Muscle layer of duodenum (tissue), 2 donors: Measurements from ENCODE around the gene CGB2.

Experiments
- H3K27ac ChIP-seq: one replicate; pipeline ENCODE4 v1.7.0; 2013; ENCODE audit warnings: mild to moderate bottlenecking, low read length
- H3K27me3 ChIP-seq: one replicate; pipeline ENCODE4 v1.7.0; 2013; ENCODE audit warnings: low read depth, mild to moderate bottlenecking, control low read depth, low read length
- H3K36me3 ChIP-seq, 2 donors: one replicate each; pipeline ENCODE4 v1.7.0; 2013; ENCODE audit warnings: low read length in 2 of 2, control low read depth in 1 of 2, mild to moderate bottlenecking in 1 of 2; ENCODE audit not compliant: insufficient read depth in 2 of 2, control insufficient read depth in 1 of 2
- H3K4me1 ChIP-seq, 2 donors: one replicate each; pipeline ENCODE4 v1.7.0; 2013; ENCODE audit warnings: low read length in 2 of 2, mild to moderate bottlenecking in 2 of 2, control low read depth in 1 of 2, moderate library complexity in 1 of 2; ENCODE audit not compliant: insufficient read depth in 2 of 2, control insufficient read depth in 1 of 2
- H3K4me3 ChIP-seq, 2 donors: one replicate each; pipeline ENCODE4 v1.7.0; 2013; ENCODE audit warnings: low read length in 2 of 2, low read depth in 1 of 2, mild to moderate bottlenecking in 1 of 2
- H3K9me3 ChIP-seq, 2 donors: one replicate each; pipeline ENCODE4 v1.7.0; 2013; ENCODE audit warnings: low read length in 2 of 2, control low read depth in 1 of 2, mild to moderate bottlenecking in 1 of 2; ENCODE audit not compliant: control insufficient read depth in 1 of 2
- donor health status: healthy.

CGB2 gene

DNA sequence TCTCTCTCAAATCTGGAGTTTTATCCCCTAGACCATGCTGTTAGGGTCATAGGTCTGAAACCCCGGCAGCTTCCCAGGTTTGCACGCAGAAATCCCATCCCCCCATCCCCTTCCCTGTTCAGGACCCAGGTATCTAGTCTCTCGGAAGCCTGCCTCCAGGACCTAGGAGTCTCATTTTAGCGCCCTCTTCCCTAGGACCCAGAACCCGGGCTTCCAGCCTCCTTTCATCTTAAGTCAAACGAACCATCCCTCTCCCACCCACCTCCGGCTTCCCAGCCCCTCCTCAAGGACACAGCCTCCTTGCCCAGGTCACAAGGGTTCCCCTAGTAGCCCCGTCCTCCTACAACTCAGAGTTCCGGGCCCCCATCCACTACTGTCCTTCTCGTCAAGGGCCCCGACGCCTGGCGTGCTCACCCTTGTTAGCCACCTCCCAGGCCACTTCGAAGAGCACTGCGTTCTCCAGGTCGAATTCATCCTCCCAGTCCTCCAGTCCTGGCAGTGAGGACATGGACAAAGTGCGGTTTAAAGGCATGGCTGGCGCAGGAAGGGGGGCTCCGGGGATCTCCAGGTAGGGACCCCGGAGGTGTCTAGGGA lies 39.0 kb upstream of the CGB2 start:
- H3K36me3 ChIP-seq = peaks cover 0 to 19% of the 10 kb centered on the region in 2 donors
- H3K4me1 ChIP-seq = peaks cover 5 to 32% of the 10 kb centered on the region in 2 donors
- H3K4me3 ChIP-seq = peak overlapping the region; percentile 87 to 92
- H3K9me3 ChIP-seq = no peaks in the 10 kb centered on the region
- H3K27ac ChIP-seq = peak overlapping the region; percentile 98
- H3K27me3 ChIP-seq = no peaks in the 10 kb centered on the region

DNA sequence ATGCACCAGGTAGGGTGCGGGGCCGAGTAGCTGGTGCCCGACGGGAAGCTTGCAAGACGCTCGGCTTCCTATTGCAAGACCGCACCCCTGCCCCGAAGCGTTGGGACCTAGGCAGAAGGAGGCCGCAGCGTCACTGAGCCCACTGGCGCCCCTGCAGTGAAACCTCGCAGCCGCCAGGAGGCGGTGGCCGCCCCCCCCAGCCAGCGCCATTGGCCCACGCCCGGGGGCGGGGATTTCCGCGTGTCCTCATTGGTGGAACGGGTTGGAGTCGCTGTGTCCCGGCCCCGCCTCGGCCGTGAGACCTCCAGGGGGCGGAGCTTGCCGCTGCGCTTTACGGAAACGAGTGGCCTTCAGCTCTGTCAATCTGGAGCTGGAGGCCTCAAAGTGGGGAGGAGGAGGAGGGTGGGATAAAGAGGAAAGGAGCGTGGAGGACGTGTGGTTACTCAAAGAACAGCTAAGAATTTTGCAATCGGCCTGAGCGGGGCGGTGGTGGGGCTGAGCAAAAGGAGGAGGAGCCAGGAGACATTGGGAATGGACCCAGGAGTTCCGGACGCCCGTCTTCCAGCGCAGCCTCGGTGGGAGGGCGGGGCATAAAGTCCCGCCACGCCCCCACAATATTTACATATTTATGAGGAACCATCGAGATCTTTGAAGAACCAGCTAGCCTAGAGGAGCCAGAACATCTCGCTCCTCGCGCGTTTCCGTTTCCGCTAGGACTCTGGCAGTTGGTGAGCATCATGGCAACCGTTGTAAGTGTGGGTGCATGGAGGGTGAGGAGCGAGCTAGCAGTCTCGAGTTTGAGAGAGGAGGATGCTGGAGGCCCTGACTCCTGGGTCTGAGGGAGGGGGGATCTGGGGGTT lies 38.3 kb upstream of the CGB2 start, which contains the start of the genes GYS1 and RUVBL2:
Gene GYS1 (minus strand): TSS at position 135 of the 860 bp plus-strand sequence. CDS start 197 bp downstream, outside the sequence.
Gene RUVBL2 (plus strand): TSS at position 713 of the 860 bp plus-strand sequence. CDS start 25 bp downstream, at position 738.
- Histone ChIP-seq H3K27me3 (no peaks in the 10 kb centered on the region), H3K36me3 (peaks cover 0 to 14% of the 10 kb centered on the region in 2 donors), H3K9me3 (no peaks in the 10 kb centered on the region), H3K27ac (peak within 1 kb of the TSS; percentile 98), H3K4me1 (peaks cover 5 to 32% of the 10 kb centered on the region in 2 donors), H3K4me3 (peak within 1 kb of the TSS; percentile 87 to 92)

DNA sequence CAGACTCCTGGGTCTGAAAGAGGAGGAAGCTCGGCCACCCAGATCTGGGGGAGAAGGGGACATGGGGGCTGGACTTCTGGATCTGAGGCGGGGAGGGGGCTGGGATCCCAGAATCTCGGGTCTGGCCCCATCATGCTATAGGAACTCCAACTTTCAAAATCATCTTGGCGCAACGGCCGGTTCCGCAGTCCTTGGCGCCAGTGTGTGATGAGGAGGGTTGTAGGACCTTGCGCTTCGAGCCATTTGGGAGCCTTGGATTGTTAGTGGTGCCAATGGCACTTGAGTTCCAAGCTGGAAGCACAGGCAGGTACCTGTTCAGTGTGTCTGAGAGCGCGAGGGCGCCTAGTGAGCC lies 37.7 kb upstream of the CGB2 start:
- Histone ChIP-seq H3K4me1 (peaks cover 5 to 32% of the 10 kb centered on the region in 2 donors), H3K36me3 (peaks cover 0 to 7% of the 10 kb centered on the region in 2 donors), H3K4me3 (peak overlapping the region; percentile 87 to 92), H3K27me3 (no peaks in the 10 kb centered on the region), H3K9me3 (no peaks in the 10 kb centered on the region), H3K27ac (peak overlapping the region; percentile 90)

DNA sequence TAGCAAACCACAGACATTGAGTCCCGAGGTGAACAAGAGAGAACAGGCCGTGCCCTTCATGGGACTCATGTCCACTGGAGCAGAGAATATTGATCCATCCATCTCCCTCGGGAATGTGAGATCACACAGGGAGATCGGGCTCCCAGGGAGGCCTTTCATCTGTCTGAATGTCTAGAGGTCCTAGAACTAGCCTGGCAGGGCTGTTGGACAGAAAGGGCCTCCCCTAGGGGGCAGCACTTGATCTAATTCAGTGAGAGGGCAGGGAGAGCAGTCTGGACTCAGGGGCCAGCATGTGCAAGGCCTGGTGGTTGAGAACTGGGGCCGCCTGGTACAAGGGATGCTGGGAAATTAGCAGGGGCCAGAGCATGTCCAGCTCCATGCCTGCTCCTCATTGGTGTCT lies 33.7 kb upstream of the CGB2 start:
- no peak overlapping the region for H3K4me3 ChIP-seq
- peaks cover under 1 to 4% of the 10 kb centered on the region in 2 donors for H3K36me3 ChIP-seq
- H3K27me3 ChIP-seq = no peaks in the 10 kb centered on the region
- no peak overlapping the region for H3K27ac ChIP-seq
- H3K4me1 ChIP-seq = peaks cover 0 to 12% of the 10 kb centered on the region in 2 donors
- no peaks in the 10 kb centered on the region for H3K9me3 ChIP-seq

DNA sequence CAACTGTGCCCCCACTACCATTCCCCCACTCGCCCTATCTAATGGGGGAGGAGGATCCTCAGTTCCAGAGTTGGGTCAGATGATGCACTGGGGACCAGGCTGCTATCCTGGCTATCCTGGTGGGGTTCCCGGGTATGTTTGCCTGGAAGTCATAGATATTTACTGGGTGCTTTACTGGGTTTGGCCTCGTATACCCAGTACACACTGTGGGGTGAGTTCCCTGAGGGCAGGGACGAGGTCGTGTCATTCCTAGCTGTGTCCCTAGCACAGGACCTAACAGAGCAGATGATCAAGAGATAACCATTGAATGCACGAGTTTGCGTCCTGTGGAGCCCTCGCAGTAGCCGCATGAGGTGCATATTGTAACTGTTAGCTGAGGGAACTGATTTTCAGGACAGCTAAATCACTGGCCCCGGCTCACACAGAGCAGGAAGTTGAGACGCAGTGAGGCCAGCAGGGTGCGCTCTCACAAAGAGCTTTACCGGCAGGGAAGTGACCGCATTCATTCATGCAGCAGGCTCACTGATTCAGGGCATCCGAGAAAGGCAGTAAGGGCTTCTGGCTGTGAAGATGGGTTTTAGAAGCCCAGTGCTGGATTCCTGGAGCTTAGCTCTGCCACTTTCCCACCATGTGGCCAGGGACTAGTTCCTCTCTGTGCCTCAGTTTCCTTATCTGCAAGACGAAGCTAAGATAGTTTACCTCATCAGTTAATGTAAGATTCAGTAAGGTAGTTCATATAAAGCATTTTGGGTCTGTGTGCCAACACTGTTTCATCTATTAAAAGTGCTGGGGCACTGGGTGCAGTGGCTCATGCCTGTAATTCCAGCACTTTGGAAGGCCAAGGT lies 32.0 kb upstream of the CGB2 start:
- Histone ChIP-seq H3K27ac (no peak overlapping the region), H3K4me3 (no peak overlapping the region), H3K36me3 (peaks cover 8 to 17% of the 10 kb centered on the region in 2 donors), H3K4me1 (peaks cover 0 to 3% of the 10 kb centered on the region in 2 donors), H3K9me3 (no peaks in the 10 kb centered on the region), H3K27me3 (no peaks in the 10 kb centered on the region)

DNA sequence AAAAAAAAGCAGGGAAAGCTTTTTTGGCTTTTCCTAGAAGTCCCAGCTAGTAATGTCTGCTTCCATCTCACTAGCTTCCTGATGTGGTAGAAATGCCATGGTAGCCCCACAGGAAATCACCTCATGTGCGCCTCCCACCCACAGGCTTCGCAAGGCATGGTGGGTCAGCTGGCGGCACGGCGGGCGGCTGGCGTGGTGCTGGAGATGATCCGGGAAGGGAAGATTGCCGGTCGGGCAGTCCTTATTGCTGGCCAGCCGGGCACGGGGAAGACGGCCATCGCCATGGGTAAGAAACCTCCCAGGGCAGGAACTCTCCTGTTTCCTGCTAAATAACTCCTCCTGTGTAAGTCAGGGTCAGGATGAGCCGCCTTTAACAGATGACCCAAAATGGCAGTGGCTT lies 27.6 kb upstream of the CGB2 start:
- H3K36me3 ChIP-seq = peaks cover 31 to 46% of the 10 kb centered on the region in 2 donors
- no peaks in the 10 kb centered on the region for H3K4me1 ChIP-seq
- no peaks in the 10 kb centered on the region for H3K27me3 ChIP-seq
- H3K9me3 ChIP-seq = no peaks in the 10 kb centered on the region
- no peak overlapping the region for H3K4me3 ChIP-seq
- no peak overlapping the region for H3K27ac ChIP-seq

DNA sequence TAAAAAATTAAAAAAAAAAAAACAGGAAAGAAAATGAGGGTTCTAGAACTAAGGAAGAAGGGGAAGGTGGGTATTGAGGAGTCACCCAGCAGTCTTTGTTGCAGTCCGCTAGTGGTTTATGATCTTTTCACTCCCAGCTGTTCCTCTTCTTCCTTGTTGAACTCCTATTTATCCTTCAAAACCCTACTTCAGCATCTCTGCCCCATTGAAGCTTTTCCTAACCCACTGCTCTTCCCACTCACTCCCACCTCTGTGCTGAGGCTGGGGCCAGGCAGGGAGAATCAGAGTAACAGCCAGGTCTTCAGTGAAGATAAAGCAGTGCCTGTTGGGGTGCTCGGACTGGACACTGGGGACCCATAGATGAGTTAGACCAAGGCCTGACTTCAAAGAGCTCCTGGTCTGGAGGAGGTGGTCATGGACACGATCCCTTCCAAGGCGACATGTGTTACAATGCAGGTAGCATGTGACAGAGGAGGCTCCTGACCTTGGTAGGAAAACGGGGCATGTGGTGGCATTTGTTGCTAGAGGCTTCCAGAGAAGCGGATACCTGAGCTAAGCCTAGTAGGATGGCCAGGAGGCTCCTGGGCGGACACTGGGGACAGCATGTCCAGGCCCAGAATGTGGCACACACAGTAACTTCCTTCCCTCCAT lies 26.6 kb upstream of the CGB2 start:
- H3K9me3 ChIP-seq = no peaks in the 10 kb centered on the region
- no peaks in the 10 kb centered on the region for H3K27me3 ChIP-seq
- no peak overlapping the region for H3K4me3 ChIP-seq
- no peak overlapping the region for H3K27ac ChIP-seq
- H3K36me3 ChIP-seq = peaks cover 27 to 55% of the 10 kb centered on the region in 2 donors
- no peaks in the 10 kb centered on the region for H3K4me1 ChIP-seq

DNA sequence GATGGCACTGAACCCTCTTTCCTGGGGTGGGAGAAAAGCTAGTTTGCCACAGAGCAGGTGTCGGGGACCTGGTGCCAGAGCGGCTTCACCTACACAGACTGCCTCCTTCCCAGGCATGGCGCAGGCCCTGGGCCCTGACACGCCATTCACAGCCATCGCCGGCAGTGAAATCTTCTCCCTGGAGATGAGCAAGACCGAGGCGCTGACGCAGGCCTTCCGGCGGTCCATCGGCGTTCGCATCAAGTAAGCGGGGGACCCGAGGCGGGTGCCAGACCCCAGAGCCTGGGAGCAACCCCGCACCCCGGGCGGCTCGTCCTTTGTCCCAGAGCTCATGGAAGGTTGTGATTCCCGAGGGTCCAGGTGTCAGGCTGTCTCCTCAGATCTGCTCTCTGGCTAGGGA lies 24.8 kb upstream of the CGB2 start:
- Histone ChIP-seq H3K4me1 (no peaks in the 10 kb centered on the region), H3K36me3 (peaks cover 35 to 73% of the 10 kb centered on the region in 2 donors), H3K9me3 (no peaks in the 10 kb centered on the region), H3K4me3 (no peak overlapping the region), H3K27ac (no peak overlapping the region), H3K27me3 (no peaks in the 10 kb centered on the region)

DNA sequence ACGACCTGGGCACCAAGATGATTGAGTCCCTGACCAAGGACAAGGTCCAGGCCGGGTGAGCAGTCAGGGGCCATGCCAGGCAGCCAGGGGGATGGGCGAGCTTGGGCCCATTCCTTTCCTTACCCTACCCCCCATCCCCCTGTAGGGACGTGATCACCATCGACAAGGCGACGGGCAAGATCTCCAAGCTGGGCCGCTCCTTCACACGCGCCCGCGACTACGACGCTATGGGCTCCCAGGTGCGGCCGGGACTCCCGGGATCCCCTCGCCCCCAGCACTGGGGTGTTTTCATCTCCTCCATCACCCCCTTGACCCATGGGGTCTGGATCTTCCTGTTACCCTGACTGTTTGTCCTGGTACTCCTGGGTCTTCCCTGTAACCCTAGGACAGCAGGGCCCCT lies 21.9 kb upstream of the CGB2 start:
- no peaks in the 10 kb centered on the region for H3K4me1 ChIP-seq
- H3K9me3 ChIP-seq = no peaks in the 10 kb centered on the region
- H3K36me3 ChIP-seq = peaks cover 37 to 74% of the 10 kb centered on the region in 2 donors
- H3K27me3 ChIP-seq = no peaks in the 10 kb centered on the region
- no peak overlapping the region for H3K27ac ChIP-seq
- H3K4me3 ChIP-seq = no peak overlapping the region

DNA sequence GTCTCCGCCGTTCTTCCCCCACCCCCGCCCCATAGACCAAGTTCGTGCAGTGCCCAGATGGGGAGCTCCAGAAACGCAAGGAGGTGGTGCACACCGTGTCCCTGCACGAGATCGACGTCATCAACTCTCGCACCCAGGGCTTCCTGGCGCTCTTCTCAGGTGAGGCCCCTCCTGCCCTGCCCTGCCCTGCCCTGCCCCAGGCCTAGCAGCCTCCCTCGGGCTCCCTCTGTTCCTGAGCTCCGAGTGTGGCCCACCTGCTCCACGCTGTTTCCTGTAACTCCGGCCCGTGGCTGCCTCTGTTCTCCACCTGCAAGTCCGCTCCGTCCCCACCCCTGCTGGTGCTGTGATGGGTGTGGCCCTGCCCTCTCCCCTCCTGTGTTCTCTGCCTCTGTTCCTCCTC lies 21.2 kb upstream of the CGB2 start:
- no peak overlapping the region for H3K27ac ChIP-seq
- no peaks in the 10 kb centered on the region for H3K9me3 ChIP-seq
- no peaks in the 10 kb centered on the region for H3K27me3 ChIP-seq
- no peaks in the 10 kb centered on the region for H3K4me1 ChIP-seq
- peaks cover 31 to 74% of the 10 kb centered on the region in 2 donors for H3K36me3 ChIP-seq
- H3K4me3 ChIP-seq = no peak overlapping the region
